Limb (tissue), 2 donors: ENCODE data around the gene GALNT18.
A peak's percentile ranks its signal among the peaks of the same experiment; 100 is the strongest.

ENCODE experiments used
- DNase-seq, 2 donors: peaks; one replicate each; pipeline ENCODE4 v3.0.0-alpha.2; 2016; ENCODE audit errors: extremely low spot score in 2 of 2

GALNT18 gene

DNA sequence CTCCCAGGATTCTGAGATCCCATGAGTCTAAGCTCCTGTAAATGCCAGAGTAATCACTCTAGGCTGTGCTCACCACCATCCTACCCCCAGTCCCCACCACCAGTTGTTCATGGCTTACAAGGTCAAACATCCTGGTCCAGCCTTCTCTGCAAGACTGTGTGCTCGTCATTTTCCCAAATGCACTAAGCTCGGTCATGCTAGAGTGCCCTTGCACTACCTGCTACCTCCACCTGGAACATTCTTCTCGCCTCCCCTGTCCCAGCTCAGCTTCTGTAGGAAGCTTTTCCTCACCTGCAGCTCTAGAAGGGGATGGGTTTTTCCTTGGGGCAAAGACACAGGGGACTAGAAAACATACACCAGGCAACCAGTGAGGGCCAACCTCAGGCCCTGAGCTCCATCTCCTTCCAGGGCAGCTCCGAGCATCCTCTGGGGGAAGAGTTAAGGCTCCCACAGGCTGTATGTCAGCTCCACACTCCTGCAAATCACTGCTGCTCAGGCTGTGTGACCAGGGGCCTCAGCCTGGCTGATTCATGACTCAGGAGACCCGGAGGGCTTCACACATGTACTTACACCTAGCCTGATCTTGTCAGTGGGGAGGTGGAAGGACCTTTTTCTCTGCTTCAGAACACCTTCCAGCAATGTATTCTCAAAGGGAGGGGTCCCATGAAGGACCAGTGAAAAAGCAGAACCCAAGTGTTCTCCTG, 231.6 kb downstream of the GALNT18 start:
- no peak for DNase-seq

DNA sequence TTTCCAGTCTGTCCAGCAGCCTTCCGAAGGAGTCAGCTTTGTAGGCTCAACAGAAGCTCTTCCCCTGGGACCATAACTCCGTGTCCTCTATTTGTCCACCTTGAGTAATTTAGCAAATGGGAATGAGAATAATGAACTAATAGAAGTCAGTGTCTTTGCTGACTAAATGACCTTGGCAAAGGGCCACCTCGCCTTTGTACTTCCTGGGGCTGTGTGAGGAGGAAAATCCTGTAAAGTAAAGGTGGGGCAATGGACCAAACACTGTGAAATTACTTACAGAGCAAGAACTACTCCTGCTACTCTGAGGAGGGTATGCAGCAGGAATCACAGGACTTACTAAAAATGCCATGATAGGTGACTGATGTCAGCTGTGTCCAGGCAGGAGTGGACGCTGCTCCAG, 232.6 kb downstream of the GALNT18 start:
- no peak for DNase-seq

GRCh38 chr11:11387622-11388305, 234.0 kb downstream of the GALNT18 start:
- DNase-seq: no peak

GRCh38 chr11:11387207-11387606, 234.6 kb downstream of the GALNT18 start:
- no peak for DNase-seq

- no peak for DNase-seq
These were observed 237.0 kb downstream of the GALNT18 start for GRCh38 chr11:11384829-11385228.

DNA sequence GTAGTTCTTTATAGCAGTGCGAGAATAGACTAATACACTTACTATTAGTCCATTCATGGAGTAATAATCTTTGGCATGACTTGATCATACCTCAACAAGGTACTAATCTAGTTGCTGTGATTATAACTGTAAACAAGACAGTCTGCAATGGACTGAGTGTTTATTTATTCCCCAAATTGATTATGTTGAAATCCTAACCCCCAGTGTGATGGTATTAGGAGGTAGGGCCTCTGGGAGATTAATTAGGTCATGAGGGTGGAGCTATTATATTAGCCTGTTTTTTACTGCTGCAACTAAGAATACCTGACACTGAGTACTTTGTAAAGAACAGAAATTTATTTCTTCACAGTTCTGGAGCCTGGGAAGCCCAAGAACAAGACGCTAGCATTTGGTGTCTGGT, 237.8 kb downstream of the GALNT18 start:
- DNase-seq: no peak

DNA sequence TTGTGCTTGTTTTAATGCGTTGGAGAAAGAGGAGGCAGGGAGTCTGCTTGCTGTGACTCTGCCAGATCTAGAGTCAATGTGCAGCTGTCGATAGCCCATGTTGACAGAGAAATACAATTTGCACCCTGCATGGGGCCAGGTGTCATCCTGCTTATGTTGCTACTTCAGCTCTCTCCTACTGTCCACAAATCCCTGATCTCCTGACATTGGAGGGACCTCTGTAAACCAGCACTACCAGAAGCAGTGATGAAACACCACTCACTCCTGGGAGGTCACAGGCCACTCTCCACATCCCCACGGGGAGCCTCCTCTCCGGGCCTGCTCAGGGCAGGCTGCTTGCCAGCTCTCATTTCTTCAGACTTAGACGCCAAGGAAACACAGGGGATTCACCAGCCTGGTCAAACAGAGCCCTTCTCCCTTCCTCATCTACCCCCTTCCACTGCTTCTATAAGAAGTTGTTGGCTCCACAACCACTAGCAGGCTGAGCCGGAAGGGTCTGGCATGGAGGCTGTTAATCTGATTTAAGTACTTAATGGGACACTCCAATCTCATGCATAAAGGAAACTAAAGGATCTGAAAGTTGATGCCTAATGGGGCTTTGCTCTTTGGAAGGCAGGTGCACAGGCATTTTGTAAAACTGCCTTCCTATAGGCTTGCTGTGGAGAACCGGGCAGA, 238.8 kb downstream of the GALNT18 start:
- peak in 1 of 2 donors; percentile 9 for DNase-seq

GRCh38 chr11:11381471-11382105, 240.2 kb downstream of the GALNT18 start:
- DNase-seq: peak in 1 of 2 donors; percentile 14

- DNase-seq: peak in 1 of 2 donors; percentile 2
These were observed 240.9 kb downstream of the GALNT18 start for GRCh38 chr11:11380883-11381282.

DNA sequence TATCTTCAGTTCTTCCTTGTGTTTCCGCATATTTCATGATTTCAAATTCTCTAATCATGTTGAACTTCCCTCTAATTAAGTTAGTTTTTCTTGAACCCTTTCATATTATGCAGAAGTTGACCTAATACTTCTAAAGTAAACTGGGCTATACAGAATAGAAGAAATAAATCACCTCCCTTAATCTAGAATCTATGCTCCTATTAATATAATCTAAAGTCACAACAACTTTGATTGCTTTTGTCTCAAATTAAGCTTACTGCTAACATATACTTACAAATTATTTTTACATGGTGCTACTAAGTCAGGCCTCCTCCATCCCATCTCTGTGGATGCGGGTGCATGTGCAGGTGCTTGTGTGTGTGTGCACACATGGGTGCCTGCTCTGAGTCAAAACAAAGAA, 241.5 kb downstream of the GALNT18 start:
- no peak for DNase-seq

DNA sequence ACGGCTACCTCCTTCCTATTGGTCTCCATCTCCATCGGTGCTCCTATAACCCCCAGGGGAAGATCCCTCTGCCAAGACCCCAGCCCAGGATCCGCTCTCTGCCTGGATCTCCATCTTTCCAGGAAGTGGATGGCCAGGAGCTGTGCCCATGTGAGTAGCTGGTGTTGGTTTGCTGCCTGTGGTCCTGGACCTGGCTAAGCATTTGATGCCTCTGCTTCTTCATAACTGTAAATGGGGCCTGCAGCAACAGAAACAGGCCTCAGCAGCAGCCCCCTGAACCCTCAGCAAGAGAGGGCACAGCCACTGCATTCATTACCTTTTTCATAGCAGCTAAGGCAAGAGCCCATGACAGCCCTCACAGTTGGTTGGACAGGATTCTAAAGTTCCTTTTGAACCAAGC, 242.1 kb downstream of the GALNT18 start:
- peak in 1 of 2 donors; percentile 6 for DNase-seq

DNA sequence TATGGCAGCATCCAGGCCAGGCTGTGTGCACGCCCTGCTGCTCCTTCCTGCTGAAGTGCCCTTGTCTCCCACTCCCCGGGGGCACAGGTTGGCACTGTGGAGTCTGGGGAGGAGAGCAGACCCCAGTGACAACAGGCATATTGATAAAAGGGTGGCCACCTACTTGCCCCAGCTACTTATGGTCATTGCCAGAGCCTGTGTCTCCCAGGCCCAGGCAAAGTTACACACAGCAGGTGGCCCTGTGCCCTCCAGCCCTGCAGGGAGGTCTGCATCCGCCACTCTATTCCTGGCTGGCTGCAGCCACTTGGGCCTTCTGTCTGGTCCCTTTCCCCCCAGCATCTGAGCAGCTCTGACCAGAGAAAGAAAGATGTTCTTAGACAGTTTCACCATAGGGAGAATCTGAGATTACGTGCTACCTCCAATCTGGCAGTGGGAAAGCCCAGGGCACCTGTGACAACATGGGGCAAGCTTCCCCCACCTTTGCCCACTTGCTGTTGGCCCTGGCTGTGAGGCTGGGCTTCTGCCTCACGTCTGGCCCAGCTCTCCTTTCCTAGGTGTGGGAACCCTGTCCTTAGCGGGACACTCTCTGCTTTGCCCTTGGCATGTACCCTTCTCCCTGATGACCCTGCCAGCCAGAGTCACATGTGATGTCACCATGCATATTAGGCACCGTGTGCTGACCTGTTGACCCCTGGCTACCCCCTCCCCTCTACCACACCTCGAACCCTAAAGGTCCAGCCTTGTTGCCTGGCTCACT, 243.4 kb downstream of the GALNT18 start:
- peak in 1 of 2 donors; percentile 21 for DNase-seq

DNA sequence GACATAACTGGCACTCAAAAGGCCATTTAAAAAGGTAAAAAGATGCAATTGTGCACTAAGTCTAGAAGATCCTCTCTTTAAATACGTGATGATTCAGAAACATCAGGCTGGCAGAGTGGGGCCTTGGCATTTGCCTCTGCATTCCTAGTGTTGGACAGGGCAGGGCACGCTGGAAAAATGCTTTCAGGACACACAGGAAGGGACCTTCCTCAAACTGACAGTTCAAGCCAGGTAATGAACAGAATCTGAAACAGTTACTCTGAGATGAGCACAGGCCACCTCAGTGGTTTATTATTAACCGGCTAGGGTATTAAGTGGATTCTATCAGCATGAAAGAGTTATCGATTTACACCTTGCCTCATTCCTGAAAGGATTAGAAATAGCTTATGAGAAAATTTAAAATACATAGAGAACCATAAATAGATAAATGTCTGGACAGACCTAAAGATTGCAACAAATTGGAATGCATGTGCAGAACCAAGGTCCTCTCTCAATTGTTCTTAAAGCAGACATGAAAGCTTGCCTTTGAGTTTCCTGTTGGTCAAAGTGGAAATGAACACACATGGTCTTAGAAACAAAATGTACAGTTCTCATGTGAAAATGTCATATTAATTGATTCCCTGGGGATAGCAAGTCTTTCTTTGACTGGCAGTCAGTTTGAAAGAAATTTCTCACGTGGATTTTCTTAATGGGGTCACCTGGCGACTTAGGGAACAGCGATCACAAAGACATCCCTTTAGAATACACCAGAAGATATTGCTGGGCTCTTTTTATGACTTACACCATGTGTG, 247.3 kb downstream of the GALNT18 start:
- peak in 1 of 2 donors; percentile 1 for DNase-seq

DNA sequence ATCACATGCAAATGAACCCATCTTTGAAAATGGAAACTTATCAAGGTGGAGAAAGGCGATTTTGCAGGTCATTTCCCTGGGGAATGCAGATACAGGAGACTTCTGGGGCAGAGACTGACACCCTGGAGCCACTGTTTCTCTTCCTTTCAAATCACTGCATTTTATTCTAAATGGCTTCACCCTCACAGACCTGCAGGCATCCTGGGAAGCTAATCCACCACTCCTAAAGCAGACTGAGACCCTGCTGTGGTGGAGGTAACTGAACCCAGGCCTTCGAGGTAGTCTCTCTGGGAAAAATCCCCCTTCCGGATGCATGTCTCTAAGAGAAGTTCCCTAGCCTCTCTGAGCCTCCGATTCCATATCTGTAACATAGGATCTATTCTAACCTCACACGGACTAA, 247.9 kb downstream of the GALNT18 start:
- no peak for DNase-seq

DNA sequence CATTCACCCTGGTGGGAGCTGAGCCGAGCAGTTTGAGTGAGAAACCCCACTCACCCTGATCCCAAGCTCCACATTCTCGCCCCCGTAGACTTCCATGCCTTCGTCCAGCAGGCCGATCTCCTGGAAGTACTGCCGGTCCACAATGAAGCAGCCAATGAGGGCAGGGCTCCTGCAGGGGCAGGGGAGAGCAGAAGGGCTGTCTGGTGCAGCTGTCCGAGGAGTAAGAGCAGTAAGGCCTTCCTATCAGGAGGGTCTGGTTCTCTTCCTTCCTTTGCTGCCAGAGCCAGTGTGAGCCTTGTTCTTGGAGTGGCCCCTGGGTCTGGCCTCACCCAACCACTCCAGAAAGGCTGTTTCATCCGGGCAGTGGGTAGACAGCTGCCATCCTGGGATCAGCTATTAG, 249.3 kb downstream of the GALNT18 start:
- DNase-seq: peak in 1 of 2 donors; percentile 17

GRCh38 chr11:11370962-11371303, 250.9 kb downstream of the GALNT18 start:
- peak in 1 of 2 donors; percentile 9 for DNase-seq

DNA sequence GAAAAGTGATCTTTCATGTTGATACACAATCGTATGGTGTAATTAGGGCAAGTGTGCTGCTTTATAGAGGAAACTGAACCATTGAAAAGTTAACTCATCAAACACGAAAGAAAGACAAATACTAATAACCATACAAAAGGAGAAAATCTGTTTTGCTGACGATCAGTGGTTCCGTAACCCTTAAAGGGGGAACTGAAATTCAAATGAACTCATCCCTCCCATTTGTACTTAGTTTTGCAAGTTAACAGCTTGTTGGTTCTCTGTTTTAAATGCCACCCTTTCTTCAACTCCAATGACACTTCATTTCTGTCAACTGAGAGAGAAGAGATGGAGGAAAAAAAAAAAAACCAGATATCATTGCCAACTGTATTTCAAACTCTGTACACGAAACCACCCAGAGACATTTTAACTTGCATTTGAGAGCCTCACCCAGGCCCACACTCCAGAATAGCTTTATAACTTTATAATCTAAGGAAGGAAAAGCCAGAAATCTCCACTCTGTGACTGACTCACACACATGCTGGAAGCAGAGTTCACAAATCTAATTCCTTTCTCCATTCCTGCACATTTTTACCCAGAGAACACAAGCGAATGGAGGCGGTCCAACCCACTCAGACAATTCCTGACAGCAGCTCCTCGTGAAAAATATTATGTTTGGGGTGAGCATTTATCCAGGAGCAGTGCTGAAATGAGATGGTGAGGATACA, 251.4 kb downstream of the GALNT18 start:
- peak in 1 of 2 donors; percentile 4 for DNase-seq

DNA sequence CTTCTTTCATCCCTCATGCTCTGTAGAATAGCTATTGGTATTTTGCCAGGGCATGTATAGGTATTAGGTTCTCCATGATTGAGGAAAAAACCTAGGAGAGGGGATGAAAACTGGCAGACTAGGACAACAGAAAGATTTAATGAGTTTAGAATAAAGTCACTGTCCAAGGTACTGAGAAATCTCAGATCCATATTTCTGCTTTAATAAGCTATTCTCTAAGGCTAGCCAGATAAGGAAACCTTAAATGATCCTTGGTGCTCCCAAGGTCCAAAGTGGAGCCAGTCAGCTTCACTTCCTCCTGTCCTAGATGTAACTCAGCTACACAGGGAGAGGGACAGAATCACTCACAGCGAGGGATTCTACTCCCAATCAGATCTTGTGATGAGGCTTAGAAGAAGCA, 255.0 kb downstream of the GALNT18 start:
- no peak for DNase-seq

GRCh38 chr11:11363674-11364073, 258.1 kb downstream of the GALNT18 start:
- DNase-seq: peak in 1 of 2 donors; percentile 0

GRCh38 chr11:11359611-11360010, 262.2 kb downstream of the GALNT18 start:
- no peak for DNase-seq
